Stimulated activated naive CD8-positive, alpha-beta T cell treated with anti-CD3 and anti-CD28 coated beads, Interleukin-15, amount 100 ng/mL, for 72 hours (primary cell): ENCODE data around the gene NDUFS7.

ENCODE experiments used
- ATAC-seq: fragments of 150-1000 bp; cut with Tn5 transposase; 2 replicates; pipeline ENCODE4 v1.10.0; 2021; ENCODE audit warnings: mild to moderate bottlenecking, moderate library complexity
- DNase-seq, 2 donors: peaks; one replicate each; pipeline ENCODE4 v3.0.0; 2021 to 2022
- H3K27ac Mint-ChIP-seq, 2 donors: one replicate each; pipeline ENCODE4 v1.8.0; 2022; ENCODE audit warnings: mild to moderate bottlenecking in 2 of 2, mixed read lengths in 2 of 2, moderate library complexity in 2 of 2
- H3K27me3 Mint-ChIP-seq: one replicate; pipeline ENCODE4 v1.8.0; 2022; ENCODE audit warnings: mixed read lengths
- H3K4me1 Mint-ChIP-seq: one replicate; pipeline ENCODE4 v1.8.0; 2022; ENCODE audit warnings: mild to moderate bottlenecking, mixed read lengths
- H3K4me3 Mint-ChIP-seq, 2 donors: one replicate each; pipeline ENCODE4 v1.8.0; 2022; ENCODE audit warnings: mild to moderate bottlenecking in 2 of 2, mixed read lengths in 2 of 2, moderate library complexity in 1 of 2
- H3K9me3 Mint-ChIP-seq, 2 donors: one replicate each; pipeline ENCODE4 v1.8.0; 2022; ENCODE audit warnings: mixed read lengths in 2 of 2

NDUFS7 gene

DNA sequence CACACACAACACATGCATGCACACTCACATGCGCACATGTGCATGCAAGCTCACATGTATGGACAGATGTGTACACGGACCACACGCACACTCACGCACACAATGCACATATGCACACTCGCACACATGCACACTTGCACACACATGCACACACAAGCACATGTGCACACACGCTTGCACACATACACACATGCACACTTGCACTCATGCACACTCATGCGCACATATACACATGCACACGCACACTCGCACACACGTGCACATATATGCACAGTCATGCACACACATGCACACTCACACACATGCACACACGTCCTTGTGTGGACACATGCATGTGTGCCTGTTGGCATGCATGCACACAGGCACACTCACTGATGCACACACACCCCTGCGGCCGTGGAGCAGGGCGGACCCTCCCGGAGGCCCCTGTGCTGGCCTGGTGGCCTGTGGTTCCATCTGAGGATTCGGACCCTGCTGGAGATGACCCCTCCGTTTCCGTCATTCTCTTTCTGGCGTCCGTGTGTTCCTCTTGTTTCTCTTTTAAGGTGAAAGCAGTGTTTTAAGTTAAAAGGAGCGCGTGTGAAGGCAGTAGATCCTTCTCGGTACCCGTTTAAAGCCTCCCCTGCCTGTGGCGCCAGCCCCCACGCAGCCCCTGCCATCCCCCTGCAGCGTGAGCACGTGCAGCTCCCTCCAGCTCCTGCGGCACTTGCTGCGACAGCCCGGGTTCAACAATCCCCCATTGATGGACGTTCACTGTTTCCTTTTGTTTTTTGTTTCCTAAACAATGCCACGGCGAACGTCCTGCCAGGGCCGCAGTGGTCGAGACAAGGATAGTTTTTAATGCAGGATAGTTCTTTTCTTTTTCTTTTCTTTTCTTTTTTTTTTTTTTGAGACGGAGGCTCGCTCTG lies 5.6 kb downstream of the NDUFS7 start:
- no peak for DNase-seq
- Mint-ChIP-seq H3K4me3 (no peak overlapping the region), H3K9me3 (no peaks in the 10 kb centered on the region), H3K4me1 (peaks cover 27% of the 10 kb centered on the region), H3K27me3 (no peaks in the 10 kb centered on the region), H3K27ac (peak overlapping the region in 1 of 2 donors; percentile 42)
- no peak for ATAC-seq

DNA sequence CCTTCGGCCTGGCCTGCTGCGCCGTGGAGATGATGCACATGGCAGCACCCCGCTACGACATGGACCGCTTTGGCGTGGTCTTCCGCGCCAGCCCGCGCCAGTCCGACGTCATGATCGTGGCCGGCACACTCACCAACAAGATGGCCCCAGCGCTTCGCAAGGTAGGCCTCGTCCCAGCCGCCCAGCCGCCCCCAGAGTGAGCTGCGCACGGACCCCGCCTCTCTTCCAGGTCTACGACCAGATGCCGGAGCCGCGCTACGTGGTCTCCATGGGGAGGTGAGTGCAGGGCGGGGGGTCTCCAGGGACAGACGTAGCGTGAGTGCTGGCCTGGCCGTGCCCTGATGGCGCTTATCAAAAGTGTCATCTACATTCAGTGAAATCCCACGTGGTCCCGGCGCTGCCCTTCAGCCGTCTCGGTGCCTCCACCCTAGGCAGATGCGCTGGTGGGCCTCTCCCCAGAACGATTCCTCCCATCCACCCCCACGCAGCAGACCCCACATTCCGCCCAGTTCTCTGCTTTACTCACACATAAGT lies 7.2 kb downstream of the NDUFS7 start:
- no peak overlapping the region for H3K4me3 Mint-ChIP-seq
- no peaks in the 10 kb centered on the region for H3K27me3 Mint-ChIP-seq
- peak overlapping the region in 1 of 2 donors; percentile 19 for H3K27ac Mint-ChIP-seq
- ATAC-seq (no peak), DNase-seq (no peak)
- H3K4me1 Mint-ChIP-seq = peaks cover 15% of the 10 kb centered on the region
- H3K9me3 Mint-ChIP-seq = no peaks in the 10 kb centered on the region

DNA sequence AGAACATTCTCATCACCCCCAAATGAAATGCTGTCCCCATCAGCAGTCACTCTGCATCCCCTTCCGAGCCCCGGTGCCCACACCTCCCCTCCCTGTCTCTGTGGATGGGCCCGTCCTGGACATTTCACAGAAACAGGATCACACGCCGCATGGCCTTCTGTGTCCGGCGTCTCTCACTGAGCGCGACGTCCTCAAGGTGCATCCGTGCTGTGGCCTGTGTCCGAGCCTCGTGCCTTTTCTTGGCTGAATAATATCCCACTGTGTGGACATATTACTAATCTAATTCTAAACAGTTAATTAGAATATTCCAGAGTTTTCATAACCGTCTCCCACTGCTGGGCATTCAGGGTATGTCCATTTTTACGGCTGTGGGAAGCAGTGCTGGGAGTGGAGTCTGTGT lies 8.7 kb downstream of the NDUFS7 start:
- H3K4me3 Mint-ChIP-seq = no peak overlapping the region
- H3K4me1 Mint-ChIP-seq = peaks cover 15% of the 10 kb centered on the region
- DNase-seq = no peak
- H3K9me3 Mint-ChIP-seq = no peaks in the 10 kb centered on the region
- no peak overlapping the region for H3K27ac Mint-ChIP-seq
- no peak for ATAC-seq
- H3K27me3 Mint-ChIP-seq = no peaks in the 10 kb centered on the region

DNA sequence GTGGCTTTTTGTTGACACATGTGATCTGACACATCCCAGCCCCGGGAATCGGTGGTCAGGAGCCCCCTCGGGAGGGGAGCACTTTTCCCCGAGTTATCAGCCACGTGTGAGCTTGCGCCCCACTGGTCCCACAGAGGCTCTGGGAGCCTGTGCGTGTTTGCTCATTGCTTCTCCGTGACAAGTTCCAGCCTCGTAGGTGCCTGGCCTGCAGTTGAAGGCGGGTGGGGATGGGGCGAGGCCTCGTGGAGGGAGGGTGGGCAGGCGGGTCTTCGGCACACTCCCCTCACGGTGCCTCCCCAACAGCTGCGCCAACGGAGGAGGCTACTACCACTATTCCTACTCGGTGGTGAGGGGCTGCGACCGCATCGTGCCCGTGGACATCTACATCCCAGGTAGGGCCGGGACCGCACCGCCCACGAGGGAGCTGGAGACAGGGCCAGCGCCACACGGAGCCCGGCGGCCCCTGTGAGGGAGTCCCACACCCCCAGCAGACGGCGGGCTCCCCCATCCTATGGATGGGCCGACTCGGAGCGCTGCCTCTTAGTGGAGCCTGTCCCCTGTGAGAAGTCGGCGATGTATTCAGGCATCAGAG lies 9.3 kb downstream of the NDUFS7 start:
- ATAC-seq (no peak), DNase-seq (no peak)
- Mint-ChIP-seq H3K27me3 (no peaks in the 10 kb centered on the region), H3K9me3 (no peaks in the 10 kb centered on the region), H3K27ac (no peak overlapping the region), H3K4me3 (no peak overlapping the region), H3K4me1 (peaks cover 15% of the 10 kb centered on the region)

DNA sequence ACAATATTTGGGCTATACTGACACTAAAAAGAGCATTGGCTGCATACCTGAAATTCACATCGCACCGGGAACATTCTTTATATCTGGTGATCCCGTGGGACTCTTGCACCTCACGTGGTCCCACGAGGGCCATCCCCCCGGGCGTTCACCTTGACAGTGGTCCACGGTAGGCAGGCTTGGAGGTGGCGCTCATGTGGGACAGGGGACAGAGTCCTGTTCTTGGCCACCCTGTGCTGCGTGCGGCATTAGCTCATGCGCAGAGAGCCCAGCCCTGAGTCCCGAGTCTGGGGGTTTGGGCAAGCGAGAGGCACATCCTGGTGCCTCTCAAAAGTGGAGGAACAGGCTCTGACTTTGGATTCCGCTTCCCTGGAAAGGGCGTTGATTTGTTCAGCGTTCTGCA lies 10.1 kb downstream of the NDUFS7 start:
- Mint-ChIP-seq H3K4me1 (peaks cover 18% of the 10 kb centered on the region), H3K27me3 (no peaks in the 10 kb centered on the region), H3K4me3 (no peak overlapping the region), H3K27ac (no peak overlapping the region), H3K9me3 (no peaks in the 10 kb centered on the region)
- no peak for DNase-seq
- no peak for ATAC-seq

DNA sequence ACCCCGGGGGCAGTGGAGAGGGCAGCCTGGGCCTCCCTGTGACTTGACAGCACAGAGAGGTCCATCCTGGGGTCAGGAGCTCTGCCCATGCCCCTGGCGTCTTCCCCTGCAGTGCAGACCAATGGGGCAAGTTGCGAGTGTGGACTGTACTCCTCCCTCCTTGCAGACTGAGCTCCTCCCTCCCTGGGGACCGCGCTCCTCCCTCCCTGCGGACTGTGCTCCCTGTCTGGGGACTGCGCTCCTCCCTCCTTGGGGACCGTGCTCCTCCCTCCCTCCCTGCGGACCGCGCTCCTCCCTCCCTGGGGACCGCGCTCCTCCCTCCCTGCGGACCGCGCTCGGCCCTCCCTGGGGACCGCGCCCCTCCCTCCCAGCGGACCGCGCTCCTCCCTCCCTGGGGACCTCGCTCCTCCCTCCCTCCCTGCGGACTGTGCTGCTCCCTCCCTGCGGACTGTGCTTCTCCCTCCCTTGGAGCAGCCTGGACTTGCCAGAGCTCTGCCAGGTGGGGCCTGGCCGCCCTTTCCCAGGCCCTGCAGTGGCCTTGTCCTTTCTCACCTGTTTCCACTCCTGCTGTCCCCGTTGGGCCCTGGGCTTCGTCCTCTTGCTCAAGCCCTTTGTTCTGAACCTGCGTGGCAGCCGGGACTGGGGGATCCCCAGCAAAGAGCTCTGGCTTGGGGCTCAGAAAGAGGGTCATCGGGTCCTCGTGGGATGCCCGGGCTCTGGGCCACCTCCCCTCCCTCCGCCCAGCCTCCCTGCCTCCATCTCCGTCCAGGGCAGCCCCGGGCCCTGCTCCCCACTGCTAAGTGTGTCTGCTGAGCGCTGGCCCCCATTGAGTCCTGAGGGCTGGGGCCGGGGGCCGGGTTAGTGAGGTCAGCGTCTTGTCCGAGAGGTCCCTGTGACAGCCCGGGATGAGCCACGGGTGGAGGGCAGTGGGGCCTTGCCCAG lies 10.8 kb downstream of the NDUFS7 start:
- no peaks in the 10 kb centered on the region for H3K27me3 Mint-ChIP-seq
- H3K27ac Mint-ChIP-seq = no peak overlapping the region
- DNase-seq (no peak), ATAC-seq (peak; percentile 47)
- H3K4me3 Mint-ChIP-seq = no peak overlapping the region
- peaks cover 25% of the 10 kb centered on the region for H3K4me1 Mint-ChIP-seq
- no peaks in the 10 kb centered on the region for H3K9me3 Mint-ChIP-seq

DNA sequence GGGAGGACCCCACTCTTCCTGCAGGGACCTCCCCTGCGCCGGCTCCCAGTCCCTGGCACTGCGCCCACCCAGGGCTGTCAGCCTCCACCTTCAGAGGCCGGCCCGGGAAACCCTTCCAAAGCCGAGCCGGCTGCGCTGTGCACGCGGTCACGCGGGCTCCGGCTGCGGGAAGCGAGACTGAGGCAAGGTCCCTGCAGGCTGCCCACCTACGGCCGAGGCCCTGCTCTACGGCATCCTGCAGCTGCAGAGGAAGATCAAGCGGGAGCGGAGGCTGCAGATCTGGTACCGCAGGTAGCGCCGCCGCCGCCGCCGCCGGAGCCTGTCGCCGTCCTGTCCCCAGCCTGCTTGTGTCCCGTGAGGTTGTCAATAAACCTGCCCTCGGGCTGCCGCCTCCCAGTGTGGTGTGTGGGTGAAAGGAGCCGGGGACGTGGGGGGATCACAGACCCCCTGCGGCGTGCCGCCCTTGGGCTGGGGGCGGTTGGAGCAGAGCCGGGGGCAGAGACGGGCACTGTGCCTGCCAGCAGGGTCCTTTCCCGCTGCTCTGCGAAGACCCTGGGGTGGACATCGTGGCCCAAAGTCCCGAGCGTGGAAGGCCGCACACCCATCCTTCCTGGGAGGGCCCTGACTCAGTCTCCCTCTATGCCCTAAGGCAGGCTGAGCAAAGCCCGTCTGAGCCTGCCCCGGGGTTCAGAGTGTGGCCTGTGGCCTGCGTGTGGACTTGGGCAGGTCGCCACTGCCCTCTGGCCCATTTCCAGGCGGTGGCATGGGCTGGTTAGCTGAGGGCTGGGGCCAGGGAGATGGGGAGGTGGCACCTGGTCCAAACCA lies 11.7 kb downstream of the NDUFS7 start:
- Mint-ChIP-seq H3K9me3 (no peaks in the 10 kb centered on the region), H3K27ac (no peak overlapping the region)
- ATAC-seq = no peak

DNA sequence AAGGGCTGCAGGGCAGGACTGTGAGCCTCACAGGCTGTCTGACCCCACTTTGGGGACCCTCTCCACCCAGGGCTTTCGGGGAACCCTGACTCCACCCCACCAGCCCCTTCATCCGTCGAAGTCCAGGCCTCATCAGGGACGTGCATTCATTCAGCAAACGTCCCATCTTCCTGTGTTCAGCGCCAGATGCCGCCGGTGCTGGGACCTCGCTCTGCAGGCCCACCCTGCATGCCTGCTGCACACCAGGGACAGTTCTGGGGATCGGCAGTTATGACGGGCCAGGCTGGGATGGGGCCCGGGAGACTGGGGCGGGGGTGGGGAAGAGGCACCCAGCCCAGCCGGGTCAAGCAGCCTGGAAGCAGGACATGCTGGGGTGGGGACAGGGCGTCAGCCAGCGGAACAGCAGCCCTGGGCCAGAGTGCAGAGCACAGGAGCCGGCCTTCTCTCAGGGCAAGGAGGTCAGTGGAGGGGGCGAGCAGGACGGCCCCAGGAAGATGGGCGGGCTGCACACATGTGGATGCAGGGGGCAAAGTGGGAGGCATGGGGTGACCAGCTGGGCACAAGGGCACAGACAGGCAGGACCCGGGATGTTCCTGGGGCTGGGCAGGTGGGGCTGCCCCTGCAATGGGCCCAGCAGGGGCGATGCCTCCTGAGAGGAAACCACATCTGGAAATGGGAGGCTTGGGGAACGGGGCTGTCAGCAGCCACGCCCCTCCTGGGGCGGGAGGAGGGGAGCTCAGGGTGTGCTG lies 12.5 kb downstream of the NDUFS7 start:
- Mint-ChIP-seq H3K27ac (peak overlapping the region in 1 of 2 donors; percentile 68), H3K27me3 (no peaks in the 10 kb centered on the region), H3K4me1 (peaks cover 33% of the 10 kb centered on the region), H3K4me3 (no peak overlapping the region), H3K9me3 (no peaks in the 10 kb centered on the region)
- ATAC-seq = no peak
- no peak for DNase-seq

More for the DNA sequence above, 11.7 kb downstream of the NDUFS7 start:
- Mint-ChIP-seq H3K4me1 (peaks cover 29% of the 10 kb centered on the region), H3K27me3 (no peaks in the 10 kb centered on the region), H3K4me3 (no peak overlapping the region)
- no peak for DNase-seq

DNA sequence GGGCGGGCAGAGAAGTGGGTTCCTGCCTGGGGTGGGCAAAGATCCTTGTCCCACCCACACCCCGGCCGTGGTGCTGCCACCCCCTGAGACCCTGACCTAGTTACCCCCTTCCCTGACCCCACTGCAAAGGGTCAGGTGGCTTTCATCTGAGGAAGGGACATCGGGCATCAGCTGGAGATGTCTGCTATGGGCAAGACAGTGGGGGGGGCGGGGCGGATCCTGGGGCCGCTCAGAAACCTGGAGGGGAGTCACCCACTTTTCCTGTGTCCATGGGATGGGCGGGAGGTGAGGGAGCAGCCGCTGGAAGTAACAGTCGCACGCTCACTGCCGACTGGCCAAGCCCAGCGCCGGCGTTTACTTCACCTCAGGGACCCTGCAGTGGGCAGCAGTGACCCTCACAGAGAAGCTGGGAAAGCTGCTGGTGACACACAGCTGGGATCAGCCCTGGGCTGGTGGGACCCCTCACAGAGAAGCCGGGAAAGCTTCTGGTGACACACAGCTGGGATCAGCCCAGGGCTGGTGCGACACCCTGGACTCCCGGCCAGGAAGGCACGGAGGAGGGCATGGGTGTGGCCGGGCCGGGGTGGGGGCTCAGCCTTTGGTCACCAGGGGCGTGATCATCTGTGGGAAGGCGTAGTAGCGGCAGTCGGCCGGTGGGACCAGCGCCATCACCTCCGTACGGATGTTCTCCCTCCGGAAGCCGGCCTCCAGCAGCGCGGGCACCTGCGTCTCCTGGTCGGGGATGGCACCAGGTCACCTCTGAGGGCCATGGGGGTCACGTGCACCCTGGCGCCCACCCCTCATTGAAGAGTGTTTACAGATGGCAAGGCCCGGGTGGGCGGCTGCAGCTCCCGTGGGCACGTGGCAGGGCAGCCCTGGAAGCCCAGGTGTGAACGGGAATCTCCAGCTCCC lies 13.3 kb downstream of the NDUFS7 start:
- no peak overlapping the region for H3K27ac Mint-ChIP-seq
- H3K9me3 Mint-ChIP-seq = no peaks in the 10 kb centered on the region
- DNase-seq (no peak), ATAC-seq (no peak)
- H3K4me3 Mint-ChIP-seq = no peak overlapping the region
- no peaks in the 10 kb centered on the region for H3K27me3 Mint-ChIP-seq
- peaks cover 33% of the 10 kb centered on the region for H3K4me1 Mint-ChIP-seq

DNA sequence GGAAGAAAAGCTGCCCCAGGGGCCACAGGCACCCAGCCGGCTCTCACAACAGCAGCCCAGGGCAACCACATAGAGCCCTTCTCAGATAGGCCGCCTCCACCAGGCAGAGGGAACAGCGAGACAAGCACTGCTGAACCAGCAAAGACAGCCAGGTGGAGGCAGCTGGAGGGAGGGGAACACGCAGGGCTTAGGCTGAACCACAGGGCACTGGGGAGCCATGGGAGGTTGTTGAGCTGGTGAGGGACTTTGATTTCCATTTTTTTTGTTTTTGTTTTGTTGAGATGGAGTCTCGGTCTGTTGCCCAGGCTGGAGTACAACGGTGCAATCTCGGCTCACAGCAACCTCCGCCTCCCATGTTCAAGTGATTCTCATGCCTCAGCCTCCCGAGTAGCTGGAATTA lies 14.1 kb downstream of the NDUFS7 start:
- peak overlapping the region in 1 of 2 donors; percentile 40 for H3K27ac Mint-ChIP-seq
- no peak for DNase-seq
- peaks cover 40% of the 10 kb centered on the region for H3K4me1 Mint-ChIP-seq
- peaks cover 7% of the 10 kb centered on the region for H3K27me3 Mint-ChIP-seq
- H3K4me3 Mint-ChIP-seq = no peak overlapping the region
- ATAC-seq = no peak
- H3K9me3 Mint-ChIP-seq = no peaks in the 10 kb centered on the region

DNA sequence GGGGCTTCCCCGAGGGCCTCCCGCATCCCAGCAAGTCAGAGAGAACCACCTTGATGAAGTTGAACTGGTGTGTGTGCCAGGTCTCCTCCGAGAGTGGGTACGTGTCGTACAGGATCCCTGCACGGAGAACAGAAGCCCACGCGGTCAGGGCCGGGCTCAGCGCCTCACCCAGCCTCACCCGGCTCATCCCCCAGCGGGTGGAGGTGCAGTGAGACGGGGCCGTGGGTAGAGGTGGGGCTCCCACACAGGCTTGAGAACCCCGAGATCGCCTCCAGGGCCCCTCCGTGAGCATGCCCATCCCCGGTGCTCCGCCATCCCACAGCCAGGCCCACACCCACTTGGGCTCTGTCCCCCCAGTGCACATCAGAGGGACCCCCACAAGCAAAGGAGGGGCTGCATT lies 15.4 kb downstream of the NDUFS7 start:
- Mint-ChIP-seq H3K4me1 (peaks cover 47% of the 10 kb centered on the region), H3K4me3 (no peak overlapping the region), H3K27me3 (peaks cover 16% of the 10 kb centered on the region), H3K9me3 (no peaks in the 10 kb centered on the region), H3K27ac (peak overlapping the region in 1 of 2 donors; percentile 59)
- DNase-seq (no peak), ATAC-seq (no peak)

DNA sequence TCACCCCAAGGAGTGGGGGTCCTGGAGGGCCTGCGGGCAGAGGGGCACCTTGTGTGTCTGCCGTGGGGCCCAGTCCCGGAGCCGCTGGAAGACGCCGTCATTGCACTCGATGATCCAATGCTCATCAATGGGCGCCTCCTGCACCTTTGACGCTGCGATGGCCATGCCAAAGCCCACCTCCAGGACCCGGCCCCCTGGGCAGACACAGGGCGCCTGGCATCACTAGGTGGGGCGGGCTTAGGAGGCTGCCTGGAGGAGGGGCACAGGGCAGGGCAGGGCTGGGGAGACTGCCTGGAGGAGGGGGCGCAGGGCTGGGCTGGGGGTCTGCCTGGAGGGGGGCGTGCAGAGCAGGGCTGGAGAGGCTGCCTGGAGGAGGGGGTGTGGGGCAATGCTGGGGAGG lies 16.0 kb downstream of the NDUFS7 start:
- Mint-ChIP-seq H3K27me3 (peaks cover 16% of the 10 kb centered on the region), H3K4me3 (no peak overlapping the region), H3K27ac (no peak overlapping the region), H3K9me3 (no peaks in the 10 kb centered on the region), H3K4me1 (peaks cover 47% of the 10 kb centered on the region)
- DNase-seq (no peak), ATAC-seq (peak; percentile 14)
